Type B pancreatic cell (in vitro differentiated cells): ENCODE data around the gene SH2D6. TPM values are rescaled to one million over a fixed set of nuclear protein-coding genes. Genes with fewer than 3 reads are reported as not detected.

Experiments
- DNase-seq: peaks from one replicate; pipeline ENCODE4 v3.0.0; 2021; ENCODE audit warnings: mixed read lengths; ENCODE audit not compliant: unreplicated experiment; ENCODE audit errors: extremely low spot score
- H3K27ac Mint-ChIP-seq: 2 replicates; pipeline ENCODE4 v1.8.0; 2021; ENCODE audit warnings: mild to moderate bottlenecking, mixed read lengths
- H3K27me3 Mint-ChIP-seq: 2 replicates; pipeline ENCODE4 v1.8.0; 2021; ENCODE audit warnings: mixed read lengths
- H3K36me3 Mint-ChIP-seq: 2 replicates; pipeline ENCODE4 v1.8.0; 2021; ENCODE audit warnings: mixed read lengths
- H3K4me1 Mint-ChIP-seq: one replicate; pipeline ENCODE4 v1.8.0; 2021; ENCODE audit warnings: mixed read lengths; ENCODE audit not compliant: unreplicated experiment
- H3K4me3 Mint-ChIP-seq: 2 replicates; pipeline ENCODE4 v1.8.0; 2021; ENCODE audit warnings: mild to moderate bottlenecking, mixed read lengths
- H3K9me3 Mint-ChIP-seq: 2 replicates; pipeline ENCODE4 v1.8.0; 2021; ENCODE audit warnings: mixed read lengths
- CTCF ChIP-seq: fragments of 200-600 bp; sonication (generic); conservative IDR thresholded peaks from 2 replicates; pipeline ENCODE4 v1.5.0; 2021; ENCODE audit warnings: antibody characterized with exemption, mild to moderate bottlenecking
- total RNA-seq: library from RNA; stranded (reverse); gene quantifications from 2 replicates; pipeline ENCODE4 v1.2.1, GENCODE V29; 2021; ENCODE audit warnings: low replicate concordance

SH2D6 gene
- total RNA-seq, 1 donor from 2014 or later: 0.97 TPM

DNA sequence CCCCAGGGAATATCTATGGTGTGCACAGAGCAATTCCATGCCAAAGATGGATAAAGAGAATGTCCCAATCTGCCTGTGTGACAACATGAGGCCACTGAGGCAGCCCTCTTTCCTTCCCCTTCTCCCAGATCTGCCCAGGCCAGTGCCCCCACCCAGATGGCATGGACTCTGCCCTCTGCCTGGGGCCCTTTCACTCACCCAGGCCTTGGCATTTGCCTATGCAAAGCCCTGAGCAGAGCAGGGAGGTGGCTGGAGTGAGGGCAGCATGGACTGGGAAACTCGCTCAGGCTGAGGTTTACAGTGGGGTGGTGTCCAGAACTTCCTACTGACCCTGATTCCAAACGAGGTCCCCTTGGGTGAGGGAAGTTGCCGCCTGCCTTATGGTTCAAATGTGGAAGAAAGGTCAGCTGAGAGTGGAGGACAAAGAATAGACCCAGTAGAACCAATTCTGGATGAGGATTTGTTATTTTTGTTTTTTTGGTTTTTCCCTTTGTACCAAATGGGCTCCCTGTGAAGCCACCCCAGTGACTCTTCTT, 8.9 kb downstream of the SH2D6 start:
- Mint-ChIP-seq H3K36me3 (no peaks in the 10 kb centered on the region), H3K27ac (no peak overlapping the region)
- no peak for TF ChIP-seq CTCF

DNA sequence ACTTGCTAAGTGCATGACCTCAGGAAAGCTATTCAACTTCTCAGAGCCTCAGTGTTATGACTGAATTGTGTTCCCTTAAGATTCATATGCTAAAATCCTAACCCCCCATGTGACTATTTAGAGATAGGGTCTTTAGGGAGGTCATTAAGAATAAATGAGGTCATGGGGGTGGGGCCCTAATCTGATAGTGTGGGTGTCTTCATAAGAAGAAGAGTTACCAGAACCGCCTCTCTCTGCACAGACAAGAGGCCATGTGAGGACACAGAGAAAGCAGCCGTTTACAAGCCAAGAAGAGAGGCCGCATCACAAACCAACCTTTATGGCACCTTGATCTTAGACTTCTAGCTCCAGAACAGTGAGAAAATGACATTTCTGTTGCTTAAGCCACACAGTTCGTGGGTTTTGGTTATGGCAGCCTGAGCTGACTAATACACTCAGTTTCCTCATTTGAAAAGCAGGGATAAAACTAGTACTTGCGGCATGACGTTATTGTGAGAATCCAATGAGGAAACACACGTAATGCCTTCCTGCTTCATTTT, 9.9 kb downstream of the SH2D6 start:
- Mint-ChIP-seq H3K9me3 (no peaks in the 10 kb centered on the region), H3K36me3 (no peaks in the 10 kb centered on the region), H3K27ac (no peak overlapping the region), H3K4me1 (peaks cover 23% of the 10 kb centered on the region), H3K4me3 (no peak overlapping the region), H3K27me3 (no peaks in the 10 kb centered on the region)
- no peak for TF ChIP-seq CTCF
- DNase-seq: no peak

More for the DNA sequence above, 8.9 kb downstream of the SH2D6 start:
- Mint-ChIP-seq H3K4me1 (peaks cover 23% of the 10 kb centered on the region), H3K9me3 (no peaks in the 10 kb centered on the region), H3K27me3 (no peaks in the 10 kb centered on the region), H3K4me3 (no peak overlapping the region)
- no peak for DNase-seq

- Mint-ChIP-seq H3K9me3 (no peaks in the 10 kb centered on the region), H3K27me3 (no peaks in the 10 kb centered on the region), H3K27ac (no peak overlapping the region), H3K4me1 (peaks cover 18% of the 10 kb centered on the region), H3K36me3 (no peaks in the 10 kb centered on the region), H3K4me3 (no peak overlapping the region)
- no peak for DNase-seq
- no peak for TF ChIP-seq CTCF
Measured at GRCh38 chr2:85429213-85429923, 10.9 kb downstream of the SH2D6 start.

DNA sequence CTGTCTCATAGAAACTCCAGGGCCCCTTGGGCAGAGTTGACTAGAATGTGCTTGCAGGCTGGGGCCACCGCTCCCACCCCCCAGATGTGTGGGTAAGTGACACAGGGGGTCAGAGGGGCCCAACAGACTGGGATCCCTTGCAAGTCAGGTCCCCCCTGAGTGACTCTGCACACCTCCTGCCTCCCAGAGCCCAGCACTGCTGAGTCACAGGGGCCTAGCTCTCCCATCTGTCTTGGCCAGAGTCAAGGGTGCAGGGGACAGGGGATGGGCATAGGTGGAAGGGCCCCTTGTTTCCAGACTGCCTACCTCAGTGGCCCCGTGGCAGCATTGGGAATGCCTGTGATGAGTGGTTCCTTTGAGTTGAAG, 11.4 kb downstream of the SH2D6 start:
- TF ChIP-seq CTCF: no peak
- Mint-ChIP-seq H3K9me3 (no peaks in the 10 kb centered on the region), H3K27ac (no peak overlapping the region), H3K27me3 (no peaks in the 10 kb centered on the region), H3K4me3 (no peak overlapping the region), H3K4me1 (peaks cover 18% of the 10 kb centered on the region), H3K36me3 (no peaks in the 10 kb centered on the region)
- DNase-seq: no peak

- no peak overlapping the region for H3K4me3 Mint-ChIP-seq
- H3K4me1 Mint-ChIP-seq: peaks cover 18% of the 10 kb centered on the region
- no peak overlapping the region for H3K27ac Mint-ChIP-seq
- TF ChIP-seq CTCF: no peak
- no peak for DNase-seq
- H3K9me3 Mint-ChIP-seq: no peaks in the 10 kb centered on the region
- H3K36me3 Mint-ChIP-seq: no peaks in the 10 kb centered on the region
- H3K27me3 Mint-ChIP-seq: no peaks in the 10 kb centered on the region
Measured at GRCh38 chr2:85430752-85431569, 12.4 kb downstream of the SH2D6 start.
